Stimulated activated CD4-positive, alpha-beta T cell treated with anti-CD3 and anti-CD28 coated beads, Interleukin-1b, Interleukin-23, amount 100 ng/mL, for 4 hours (primary cell): ENCODE measurements around the gene NRXN3.
"Not testable (repeated sequence)": the region's sequence is repeated elsewhere in the genome, so short reads cannot be mapped to it uniquely, and the experiment has no call there.

ENCODE experiments used
- DNase-seq, 2 donors: peaks; one replicate each; pipeline ENCODE4 v3.0.0-alpha.2; 2020; ENCODE audit warnings: low read depth in 2 of 2

Gene NRXN3

GRCh38 chr14:78486081-78486480, 315.9 kb downstream of the NRXN3 start:
- no peak for DNase-seq

DNA sequence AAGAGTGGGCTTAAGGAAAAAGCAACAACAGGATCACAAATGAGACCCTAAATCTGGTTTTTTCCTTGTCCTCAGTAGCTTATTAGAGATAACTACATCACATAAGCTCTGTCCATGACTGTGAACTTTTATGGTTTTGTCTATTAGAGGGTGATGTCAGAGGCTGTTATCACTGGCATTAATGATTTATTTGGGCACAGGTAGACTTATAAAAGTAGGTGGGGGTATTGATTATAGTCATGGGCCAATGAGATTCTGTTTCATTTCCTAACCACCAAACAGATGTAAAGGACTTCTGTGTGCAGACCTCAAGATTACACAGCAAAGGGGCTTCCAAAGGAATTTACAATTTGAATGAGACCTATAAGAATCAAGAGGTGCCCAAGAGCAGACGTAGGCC, 316.4 kb downstream of the NRXN3 start:
- no peak for DNase-seq

- DNase-seq = not testable (repeated sequence)
Measured at GRCh38 chr14:78487573-78487972, 317.4 kb downstream of the NRXN3 start.

DNA sequence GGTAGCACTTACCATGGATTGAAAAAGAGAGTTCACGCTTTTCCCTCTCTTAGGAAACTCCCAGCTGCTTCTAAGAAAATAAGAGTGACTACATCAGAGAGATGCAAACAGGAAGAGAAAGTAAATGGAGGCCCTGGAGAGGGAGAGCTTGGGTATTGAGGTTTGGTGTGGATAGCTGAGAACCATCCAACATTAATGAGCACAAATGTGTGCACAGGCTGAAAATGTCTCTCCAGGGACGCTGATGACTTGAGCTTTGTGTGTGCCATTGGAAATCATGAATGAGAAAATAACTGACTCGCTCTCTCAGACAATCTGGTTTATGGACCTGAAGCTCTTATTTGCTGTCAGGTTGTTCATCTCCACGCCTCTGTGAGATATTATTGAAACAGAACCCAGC, 318.8 kb downstream of the NRXN3 start:
- DNase-seq = no peak

DNA sequence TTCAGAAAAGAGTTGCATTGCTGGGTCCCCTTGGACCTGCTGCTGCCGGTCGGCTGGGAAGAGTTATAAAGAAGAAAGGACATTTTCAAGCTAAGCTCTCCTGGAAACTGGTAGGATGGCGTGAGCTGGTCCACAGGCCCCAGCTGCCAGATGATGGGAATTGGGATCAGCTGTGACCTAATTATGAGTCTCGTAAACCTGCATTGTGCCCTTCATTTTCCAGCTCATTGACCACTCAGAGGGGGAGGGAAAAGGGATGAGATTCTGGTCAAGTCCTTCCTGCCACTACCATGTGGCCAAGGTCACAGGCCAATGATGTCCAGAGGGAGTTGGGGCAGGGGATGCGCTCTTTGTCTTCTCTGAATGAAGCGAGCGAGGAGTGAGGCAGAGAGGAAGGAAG, 320.9 kb downstream of the NRXN3 start:
- DNase-seq = no peak

DNA sequence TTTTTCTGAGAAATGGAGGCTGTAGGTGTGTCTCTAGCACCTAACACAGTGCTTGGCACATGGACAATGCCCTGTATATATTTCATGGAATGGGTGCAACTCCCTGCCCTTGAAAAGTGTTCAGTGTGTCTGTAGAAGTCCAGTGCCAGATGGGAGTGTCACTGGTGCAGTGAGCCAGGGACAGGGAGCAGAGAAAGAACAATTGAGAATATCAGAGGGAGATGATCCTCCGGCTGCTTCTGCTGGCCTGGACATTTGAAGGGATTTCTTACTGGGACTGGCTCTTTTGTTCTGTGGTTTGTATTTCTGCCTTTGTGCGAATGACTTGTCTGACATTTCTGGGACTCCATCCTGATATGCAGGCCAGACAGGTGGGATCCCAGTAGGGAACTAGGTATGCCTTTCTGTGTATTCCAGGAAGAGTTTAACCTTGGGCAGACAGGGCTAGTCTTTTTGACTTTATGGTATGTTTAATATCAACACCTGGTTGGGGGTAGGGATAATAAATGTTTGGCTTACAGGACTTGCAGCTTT, 328.0 kb downstream of the NRXN3 start:
- DNase-seq = no peak

DNA sequence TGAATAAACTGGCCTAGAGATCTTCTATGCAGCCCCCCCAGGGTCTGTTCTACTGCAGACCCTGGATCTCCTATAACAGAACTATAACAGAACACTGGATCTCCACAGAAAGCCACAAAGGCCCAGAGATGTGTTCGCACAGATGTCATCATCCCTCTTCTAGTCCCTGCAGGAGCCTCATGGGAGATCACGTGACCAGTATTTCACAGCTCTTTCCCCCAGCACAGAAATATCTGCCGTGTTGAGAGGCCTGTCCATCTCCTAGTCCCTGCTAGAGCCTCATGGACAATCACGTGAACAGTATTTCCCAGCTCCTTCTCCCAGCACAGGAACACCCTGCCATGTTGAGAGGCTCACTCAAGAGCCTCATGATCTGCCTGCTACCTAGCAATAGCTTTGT, 331.7 kb downstream of the NRXN3 start:
- no peak for DNase-seq

- DNase-seq = no peak
Measured at GRCh38 chr14:78508023-78508422, 337.9 kb downstream of the NRXN3 start.

GRCh38 chr14:78509516-78509915, 339.3 kb downstream of the NRXN3 start:
- DNase-seq = no peak

- no peak for DNase-seq
Measured at GRCh38 chr14:78512021-78512420, 341.8 kb downstream of the NRXN3 start.

DNA sequence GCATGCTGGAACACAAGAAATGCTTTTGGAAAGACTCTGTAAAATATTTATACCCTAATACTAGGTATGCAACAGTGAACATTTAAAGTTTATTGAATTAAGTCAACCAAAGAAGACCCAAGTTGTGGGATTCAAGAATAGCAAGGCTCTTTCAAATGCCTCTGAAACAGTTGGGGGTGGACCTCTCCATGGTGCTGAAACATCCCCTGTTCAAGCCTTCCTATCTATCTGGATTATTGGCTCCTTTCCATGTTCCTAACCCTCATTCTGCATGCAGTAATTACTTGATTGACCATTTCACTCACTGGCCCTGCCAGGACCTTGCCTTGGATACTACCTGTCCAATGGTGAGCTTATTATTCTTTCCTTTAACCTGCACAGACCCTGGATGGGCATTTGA, 349.7 kb downstream of the NRXN3 start:
- no peak for DNase-seq

DNA sequence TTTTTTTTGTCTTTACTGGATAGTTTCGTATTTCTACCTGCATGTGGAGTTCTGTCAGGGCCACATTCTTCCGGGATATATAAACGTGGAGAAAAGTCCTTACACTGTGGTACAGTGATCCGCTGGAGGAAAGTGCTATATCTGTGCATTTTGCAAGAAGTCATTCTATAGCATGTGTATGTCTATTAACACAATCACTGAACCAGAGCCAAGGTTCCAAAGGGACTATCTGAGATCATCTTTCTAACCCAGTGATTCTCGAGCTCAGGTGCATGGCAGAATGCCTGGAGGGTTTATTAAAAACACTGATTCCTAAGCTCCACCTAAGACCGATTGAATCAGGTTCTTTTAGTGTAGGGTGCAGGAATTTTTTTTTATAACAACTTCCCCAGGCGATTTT, 354.0 kb downstream of the NRXN3 start:
- DNase-seq = no peak

DNA sequence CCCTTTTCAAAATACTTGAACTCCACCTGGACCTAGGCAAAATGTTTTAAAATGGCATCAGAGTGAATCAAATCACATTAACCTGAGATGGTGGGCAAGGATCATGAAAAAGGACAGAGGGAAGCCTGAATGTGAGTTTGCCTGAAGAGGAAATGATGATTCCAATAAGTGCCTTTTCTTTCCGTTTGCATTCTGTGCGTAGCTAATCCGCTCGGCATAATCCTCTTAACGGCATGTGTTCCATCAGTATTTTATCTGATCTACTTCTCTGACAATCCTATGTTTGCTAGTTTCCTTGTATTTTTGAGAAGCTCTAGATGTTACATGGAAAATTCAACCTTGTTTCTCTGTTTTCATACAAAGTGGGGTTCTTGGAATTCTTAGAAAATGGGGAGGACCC, 354.6 kb downstream of the NRXN3 start:
- DNase-seq = no peak

DNA sequence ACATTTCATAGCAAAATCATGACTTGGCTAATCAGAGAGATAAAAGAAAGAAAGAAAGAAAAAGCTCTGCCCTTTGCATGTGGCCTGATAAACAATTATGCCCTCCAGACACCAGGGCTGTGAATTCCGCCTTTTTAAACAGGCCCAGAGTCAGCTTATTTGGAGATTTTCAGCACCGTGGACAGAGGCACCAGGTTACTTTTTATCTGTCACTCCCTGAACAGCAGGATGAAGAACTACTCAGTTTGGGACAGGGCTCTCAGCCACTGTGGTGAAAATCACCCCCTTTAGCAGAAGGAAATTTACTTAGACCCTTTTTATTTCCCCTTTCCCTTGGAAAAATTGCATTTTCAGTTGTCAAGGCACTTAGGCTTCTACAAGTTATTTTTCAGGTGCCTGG, 359.9 kb downstream of the NRXN3 start:
- DNase-seq = no peak

DNA sequence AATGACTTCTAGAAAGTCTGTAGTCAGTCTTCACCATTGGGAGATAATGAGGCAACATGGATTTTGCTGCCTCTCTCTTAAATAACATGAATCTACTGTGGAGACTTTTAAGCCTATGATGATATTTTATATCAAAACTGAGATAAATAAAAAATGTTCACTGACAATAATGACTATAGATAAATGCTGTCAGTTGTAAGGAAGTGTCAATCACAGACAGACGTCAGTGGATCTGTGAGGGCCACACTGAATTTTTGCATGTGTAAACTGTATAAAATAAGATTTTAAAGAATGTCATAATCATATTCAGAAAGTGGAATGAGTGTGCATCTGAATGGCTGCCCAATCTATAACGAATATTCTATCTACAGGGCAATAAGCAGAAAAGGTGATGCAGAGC, 364.0 kb downstream of the NRXN3 start:
- DNase-seq = no peak

- DNase-seq = no peak
Measured at GRCh38 chr14:78535041-78535440, 364.9 kb downstream of the NRXN3 start.

DNA sequence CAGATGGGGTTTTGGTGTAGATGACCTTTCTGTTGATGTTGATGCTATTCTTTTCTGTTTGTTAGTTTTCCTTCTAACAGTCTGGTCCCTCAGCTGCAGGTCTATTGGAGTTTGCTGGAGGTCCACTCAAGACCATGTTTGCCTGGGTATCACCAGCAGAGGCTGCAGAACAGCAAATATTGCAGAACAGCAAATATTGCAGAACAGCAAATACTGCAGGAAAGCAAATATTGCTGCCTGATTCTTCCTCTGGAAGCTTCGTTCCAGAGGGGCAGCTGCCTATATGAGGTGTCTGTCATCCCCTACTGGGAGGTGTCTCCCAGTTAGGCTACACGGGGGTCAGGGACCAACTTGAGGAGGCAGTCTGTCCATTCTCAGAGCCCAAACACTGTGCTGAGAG, 371.6 kb downstream of the NRXN3 start:
- DNase-seq = not testable (repeated sequence)

- DNase-seq = no peak
Measured at GRCh38 chr14:78543433-78543832, 373.3 kb downstream of the NRXN3 start.

DNA sequence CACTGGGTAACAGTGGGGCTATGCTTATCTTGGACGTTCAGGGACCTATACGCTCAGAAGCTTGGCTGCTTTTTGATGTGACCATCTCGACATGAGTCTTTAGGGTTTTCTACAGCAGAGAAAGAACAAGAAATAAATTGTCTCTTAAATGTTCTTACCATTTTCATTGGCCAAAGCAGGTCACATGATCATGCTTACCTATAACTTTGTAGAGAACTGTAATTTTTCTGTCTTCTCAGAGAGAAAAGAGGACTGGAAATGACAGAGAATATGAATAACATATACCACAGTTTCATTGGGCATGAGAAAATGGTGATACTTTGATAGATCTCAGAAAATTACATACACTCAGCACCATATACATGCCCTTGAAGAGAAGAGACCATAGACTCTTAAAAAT, 390.9 kb downstream of the NRXN3 start:
- DNase-seq = no peak

GRCh38 chr14:78566026-78566858, 396.1 kb downstream of the NRXN3 start:
- peak; percentile 27 to 43 for DNase-seq

- DNase-seq = no peak
Measured at GRCh38 chr14:78566859-78567172, 396.6 kb downstream of the NRXN3 start.

GRCh38 chr14:78567343-78567742, 397.2 kb downstream of the NRXN3 start:
- DNase-seq = no peak

- not testable (repeated sequence) for DNase-seq
Measured at GRCh38 chr14:78573736-78574135, 403.6 kb downstream of the NRXN3 start.
